IPS-NIHi11 (cell line): Measurements from ENCODE around the gene SLC9A9.

ENCODE experiments used
- DNase-seq: peaks from one replicate; pipeline ENCODE4 v3.0.0; 2012; ENCODE audit warnings: mixed read lengths, low spot score

SLC9A9 gene

GRCh38 chr3:143757691-143758090 is 90.6 kb downstream of the SLC9A9 start:
- no peak for DNase-seq

GRCh38 chr3:143755978-143756377 is 92.3 kb downstream of the SLC9A9 start:
- DNase-seq = no peak

- no peak for DNase-seq
Observed at GRCh38 chr3:143754090-143754489, 94.2 kb downstream of the SLC9A9 start.

- no peak for DNase-seq
Observed at GRCh38 chr3:143753456-143753855, 94.8 kb downstream of the SLC9A9 start.

DNA sequence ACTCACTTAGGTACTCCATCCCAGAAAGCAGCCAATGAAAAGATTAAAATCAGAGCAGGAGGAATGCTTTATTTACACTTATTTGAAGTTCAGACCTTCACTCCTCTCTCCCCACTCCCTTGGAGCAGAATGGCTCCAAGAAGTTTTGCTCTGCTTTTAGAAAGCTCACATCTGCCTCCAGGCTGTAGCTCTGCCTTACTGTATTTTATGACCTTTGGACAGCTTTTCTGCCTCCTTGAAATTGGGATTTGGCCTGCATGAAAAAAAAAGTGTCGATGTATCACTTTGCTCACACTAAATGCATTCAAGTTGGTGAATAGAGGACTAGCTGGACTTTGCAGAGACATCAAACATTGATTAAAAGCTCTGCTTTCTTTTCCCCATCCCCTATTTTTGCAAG is 95.3 kb downstream of the SLC9A9 start:
- DNase-seq = no peak

- no peak for DNase-seq
Observed at GRCh38 chr3:143751643-143752178, 96.6 kb downstream of the SLC9A9 start.

GRCh38 chr3:143750841-143751240 is 97.4 kb downstream of the SLC9A9 start:
- no peak for DNase-seq

- no peak for DNase-seq
Observed at GRCh38 chr3:143749926-143750325, 98.3 kb downstream of the SLC9A9 start.

GRCh38 chr3:143737065-143737464 is 111.2 kb downstream of the SLC9A9 start:
- no peak for DNase-seq

GRCh38 chr3:143736205-143736997 is 111.9 kb downstream of the SLC9A9 start:
- no peak for DNase-seq

DNA sequence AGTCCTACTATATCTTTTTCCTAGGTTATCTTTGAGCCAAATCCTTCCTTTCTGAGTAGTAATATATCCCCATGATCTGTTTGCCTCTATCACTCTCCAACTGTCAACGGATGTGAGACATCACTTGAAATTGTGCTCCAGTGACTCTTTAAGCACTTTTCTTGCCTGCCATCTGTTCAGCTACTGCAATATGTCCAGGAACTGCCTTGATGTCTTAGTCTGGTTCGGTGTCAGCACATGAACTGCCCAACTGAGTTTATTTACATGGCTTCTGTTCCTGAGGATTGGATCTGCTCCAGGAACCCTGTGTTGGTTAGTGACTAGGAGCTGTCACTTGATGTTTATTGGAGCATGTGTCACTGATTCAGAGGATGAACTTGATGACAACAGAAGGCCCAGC is 116.5 kb downstream of the SLC9A9 start:
- DNase-seq = no peak

DNA sequence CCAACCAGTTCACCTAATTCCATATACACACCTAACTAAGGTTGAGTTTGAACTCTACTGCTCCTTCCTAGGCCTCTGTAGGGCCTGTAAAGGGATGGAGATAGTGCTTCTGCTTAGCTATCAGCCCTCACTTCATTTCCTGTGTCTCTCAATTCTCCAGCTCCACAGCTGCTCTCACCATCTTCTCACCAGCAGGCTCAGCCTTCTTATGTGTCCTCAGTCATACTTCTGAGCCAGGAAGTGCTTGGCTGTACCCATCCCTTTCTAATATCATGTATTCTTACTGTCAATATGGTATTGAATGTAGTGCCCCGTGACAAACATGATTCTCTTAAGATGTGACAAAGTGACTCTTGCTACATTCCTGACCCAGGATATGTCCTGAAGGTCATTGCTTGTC is 116.9 kb downstream of the SLC9A9 start:
- DNase-seq = no peak

DNA sequence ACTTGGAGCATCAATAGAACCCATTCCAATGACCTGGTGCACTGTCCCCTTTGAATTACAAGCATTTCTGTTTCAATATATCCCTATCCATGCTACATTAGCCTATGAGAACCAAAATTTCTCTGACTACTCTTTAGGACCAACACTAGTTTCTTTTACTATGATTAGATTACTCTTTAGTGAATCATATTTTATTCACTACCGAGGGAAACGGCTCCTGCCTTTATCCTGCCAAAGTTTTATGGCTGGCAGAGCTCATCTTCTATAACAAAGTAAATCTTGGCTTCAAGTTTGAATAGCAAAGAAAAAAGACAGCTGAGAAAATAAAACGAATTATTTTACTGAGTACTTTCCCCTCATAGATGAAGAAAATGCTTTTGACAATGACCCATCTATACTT is 120.9 kb downstream of the SLC9A9 start:
- no peak for DNase-seq

DNA sequence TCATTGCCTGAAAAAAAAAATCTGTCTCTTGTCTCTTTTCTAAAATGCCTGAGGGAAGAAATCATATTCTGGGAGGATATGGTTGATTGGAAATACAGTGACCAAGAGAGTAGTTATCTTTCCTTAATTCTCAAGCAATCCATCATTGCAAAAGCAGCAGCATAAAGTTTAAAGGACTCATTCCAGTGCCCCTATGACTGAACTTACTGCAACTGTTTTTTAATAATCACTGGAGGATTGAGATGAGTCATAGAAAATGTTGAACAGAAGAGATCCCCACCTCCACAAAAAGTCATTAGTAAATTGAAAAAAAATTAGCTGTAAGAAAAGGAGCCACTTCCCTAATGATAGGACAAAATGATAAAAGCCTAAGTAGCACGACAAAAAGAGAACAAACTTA is 121.5 kb downstream of the SLC9A9 start:
- no peak for DNase-seq

- DNase-seq = no peak
Observed at GRCh38 chr3:143720381-143720780, 127.9 kb downstream of the SLC9A9 start.

DNA sequence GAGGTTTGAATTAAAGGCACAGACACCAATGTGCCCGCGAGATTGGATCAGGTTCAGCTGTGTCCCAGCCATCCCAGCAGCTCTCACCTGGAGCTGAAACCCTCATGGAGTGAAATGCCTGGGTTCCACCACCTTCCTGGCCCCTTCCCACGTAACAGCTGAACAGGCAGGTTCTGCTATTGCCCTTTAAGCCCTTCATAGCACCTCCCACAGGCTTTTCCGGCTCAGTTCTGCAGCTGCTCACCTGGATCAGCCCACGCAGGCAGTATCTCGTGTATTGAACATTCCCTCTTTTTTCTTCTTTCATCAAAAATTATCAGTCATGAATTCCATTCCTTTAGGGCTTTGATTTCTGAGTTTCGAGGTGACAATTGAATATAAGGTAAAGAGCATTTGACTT is 129.8 kb downstream of the SLC9A9 start:
- DNase-seq = no peak

GRCh38 chr3:143716731-143717130 is 131.5 kb downstream of the SLC9A9 start:
- DNase-seq = no peak

DNA sequence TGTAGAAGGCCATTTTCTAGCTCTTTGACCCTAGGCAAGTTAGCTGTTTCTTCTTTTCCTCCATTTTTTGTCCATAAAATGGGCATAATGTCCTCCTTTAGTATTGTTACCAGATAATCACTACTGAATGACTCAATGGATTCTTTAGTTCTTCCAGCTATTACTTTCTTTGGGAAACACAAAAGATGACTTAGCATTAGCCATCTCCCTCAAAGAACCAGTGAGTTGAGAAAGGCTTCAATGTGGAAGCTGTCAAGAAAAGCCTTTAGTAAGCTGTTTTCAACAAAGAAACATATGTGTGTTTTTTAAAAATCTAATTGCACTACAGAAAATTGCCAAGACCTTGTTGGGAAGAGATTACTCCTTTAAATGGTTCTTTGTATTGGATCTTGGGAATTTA is 135.7 kb downstream of the SLC9A9 start:
- no peak for DNase-seq

- no peak for DNase-seq
Observed at GRCh38 chr3:143707848-143708247, 140.4 kb downstream of the SLC9A9 start.

DNA sequence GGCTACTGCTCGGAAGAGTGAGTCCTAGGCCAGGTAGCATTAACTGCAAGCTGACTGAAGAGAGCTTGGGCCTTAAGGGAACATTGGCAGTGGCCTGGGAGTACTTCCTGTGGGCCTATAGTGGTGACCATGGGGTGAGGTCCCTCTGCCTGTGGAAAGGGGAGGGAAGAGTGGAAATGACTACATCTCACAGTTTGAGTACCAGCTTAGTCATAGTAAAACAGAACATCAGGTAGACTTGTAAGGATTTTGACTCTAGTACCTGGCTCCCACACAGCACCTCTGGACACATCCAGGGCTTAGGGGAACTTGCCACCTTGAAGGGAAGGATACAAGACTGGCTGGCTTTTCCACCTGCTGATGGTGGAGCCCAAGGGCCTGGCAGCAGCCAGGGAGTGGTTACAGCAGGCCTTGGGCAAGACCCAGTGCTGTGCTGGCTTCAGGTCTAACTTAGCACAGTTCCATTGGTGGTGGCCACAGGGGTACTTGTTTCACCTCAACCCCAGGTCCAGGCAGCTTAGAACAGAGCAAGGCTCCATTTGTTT is 147.8 kb downstream of the SLC9A9 start:
- DNase-seq = no peak

DNA sequence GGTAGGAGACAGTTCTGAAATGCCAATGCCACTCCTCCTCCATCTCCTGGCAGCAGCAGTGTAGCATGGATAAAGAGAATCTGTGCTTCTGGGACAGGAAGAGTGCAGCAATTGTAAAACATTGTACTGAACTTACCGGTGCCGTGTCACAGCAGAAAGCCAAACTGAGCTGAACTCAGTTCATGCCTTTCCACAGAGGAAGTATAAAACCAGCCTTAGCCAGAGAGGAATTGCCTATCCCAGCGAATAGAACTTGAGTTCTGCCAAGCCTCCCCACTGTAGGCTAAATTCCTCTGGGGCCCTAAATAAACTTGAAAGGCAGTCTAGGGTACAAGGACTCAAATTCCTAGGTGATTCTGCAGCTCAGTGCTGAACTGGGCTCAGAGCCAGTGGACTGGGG is 148.8 kb downstream of the SLC9A9 start:
- DNase-seq = no peak

GRCh38 chr3:143698682-143699303 is 149.5 kb downstream of the SLC9A9 start:
- DNase-seq = no peak

- no peak for DNase-seq
Observed at GRCh38 chr3:143697975-143698374, 150.3 kb downstream of the SLC9A9 start.
